Measurements from ENCODE around the gene SUCO. TPM values are rescaled to one million over a fixed set of nuclear protein-coding genes. Genes with fewer than 3 reads are reported as not detected.

Gene SUCO, protein sequence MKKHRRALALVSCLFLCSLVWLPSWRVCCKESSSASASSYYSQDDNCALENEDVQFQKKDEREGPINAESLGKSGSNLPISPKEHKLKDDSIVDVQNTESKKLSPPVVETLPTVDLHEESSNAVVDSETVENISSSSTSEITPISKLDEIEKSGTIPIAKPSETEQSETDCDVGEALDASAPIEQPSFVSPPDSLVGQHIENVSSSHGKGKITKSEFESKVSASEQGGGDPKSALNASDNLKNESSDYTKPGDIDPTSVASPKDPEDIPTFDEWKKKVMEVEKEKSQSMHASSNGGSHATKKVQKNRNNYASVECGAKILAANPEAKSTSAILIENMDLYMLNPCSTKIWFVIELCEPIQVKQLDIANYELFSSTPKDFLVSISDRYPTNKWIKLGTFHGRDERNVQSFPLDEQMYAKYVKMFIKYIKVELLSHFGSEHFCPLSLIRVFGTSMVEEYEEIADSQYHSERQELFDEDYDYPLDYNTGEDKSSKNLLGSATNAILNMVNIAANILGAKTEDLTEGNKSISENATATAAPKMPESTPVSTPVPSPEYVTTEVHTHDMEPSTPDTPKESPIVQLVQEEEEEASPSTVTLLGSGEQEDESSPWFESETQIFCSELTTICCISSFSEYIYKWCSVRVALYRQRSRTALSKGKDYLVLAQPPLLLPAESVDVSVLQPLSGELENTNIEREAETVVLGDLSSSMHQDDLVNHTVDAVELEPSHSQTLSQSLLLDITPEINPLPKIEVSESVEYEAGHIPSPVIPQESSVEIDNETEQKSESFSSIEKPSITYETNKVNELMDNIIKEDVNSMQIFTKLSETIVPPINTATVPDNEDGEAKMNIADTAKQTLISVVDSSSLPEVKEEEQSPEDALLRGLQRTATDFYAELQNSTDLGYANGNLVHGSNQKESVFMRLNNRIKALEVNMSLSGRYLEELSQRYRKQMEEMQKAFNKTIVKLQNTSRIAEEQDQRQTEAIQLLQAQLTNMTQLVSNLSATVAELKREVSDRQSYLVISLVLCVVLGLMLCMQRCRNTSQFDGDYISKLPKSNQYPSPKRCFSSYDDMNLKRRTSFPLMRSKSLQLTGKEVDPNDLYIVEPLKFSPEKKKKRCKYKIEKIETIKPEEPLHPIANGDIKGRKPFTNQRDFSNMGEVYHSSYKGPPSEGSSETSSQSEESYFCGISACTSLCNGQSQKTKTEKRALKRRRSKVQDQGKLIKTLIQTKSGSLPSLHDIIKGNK (N-terminal part only)
- 19.4 and 22.9 TPM in 2 replicates for total RNA-seq (2014; rRNA removed; shearing (Covaris generic))
- total RNA-seq (2022), result 42.3 and 45.0 TPM in 2 replicates
- Bru-seq, nascent RNA, result percentile 93 among the genes with signal in this experiment
- BruChase-seq, experiment 1, labeled RNA remaining after a 6-hour chase, result percentile 69 among the genes with signal in this experiment
- BruChase-seq, experiment 2, labeled RNA remaining after a 2-hour chase, result percentile 85 among the genes with signal in this experiment
- long read RNA-seq, partial matches to known transcripts, result 5 of 18 reads
- long read RNA-seq, other reads (novel, unspliced or antisense), result 11 of 18 reads

DNA sequence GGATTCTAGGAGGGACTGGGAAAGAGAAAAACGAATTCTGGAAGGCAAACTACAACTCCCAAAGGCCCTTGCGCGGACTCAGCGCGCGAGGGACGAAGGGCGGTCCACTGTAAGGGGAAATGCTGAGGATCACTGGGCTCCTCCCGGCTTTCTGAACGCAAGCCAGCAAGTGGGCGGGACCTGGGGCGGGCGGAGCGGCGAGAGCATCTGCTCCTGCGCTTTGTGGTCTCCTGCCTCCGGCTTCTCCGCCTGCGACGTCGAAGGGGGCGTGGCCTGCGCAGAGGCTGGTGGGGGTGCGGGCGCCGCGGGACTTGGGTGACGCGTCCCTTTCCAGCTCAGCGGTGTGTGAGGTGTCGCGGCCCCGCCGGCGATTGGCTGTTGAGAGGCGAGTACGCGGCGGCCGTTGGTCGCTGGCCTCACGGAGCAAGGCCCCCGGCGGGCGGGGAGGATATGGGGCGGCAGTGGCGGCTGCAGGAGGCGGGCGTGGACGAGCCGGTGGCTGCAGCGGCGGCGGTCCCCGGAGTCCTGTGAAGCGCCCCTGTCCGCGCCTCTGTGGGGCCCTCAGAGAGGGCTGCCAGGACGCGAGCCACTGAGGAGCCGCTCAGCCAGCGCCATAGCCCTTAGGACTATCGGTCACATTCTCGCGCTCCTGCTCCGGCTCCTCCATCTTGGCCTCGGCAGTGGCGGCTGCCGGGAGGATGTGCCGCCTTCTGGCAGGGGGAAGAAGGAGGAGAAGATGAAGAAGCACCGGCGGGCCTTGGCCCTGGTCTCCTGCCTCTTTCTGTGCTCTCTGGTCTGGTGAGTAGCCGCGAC is at the start of gene SUCO:
TSS of gene SUCO (plus strand) at position 451 of the 813 bp plus-strand sequence. CDS start at position 737, 286 bp downstream.
- CTCF ChIA-PET (ENCODE audit: unreplicated experiment), result interaction anchor here (1.1 kb wide), 1 partner anchor 192 kb away, joined by 3 read pairs; no protein-coding TSS in a partner anchor

DNA sequence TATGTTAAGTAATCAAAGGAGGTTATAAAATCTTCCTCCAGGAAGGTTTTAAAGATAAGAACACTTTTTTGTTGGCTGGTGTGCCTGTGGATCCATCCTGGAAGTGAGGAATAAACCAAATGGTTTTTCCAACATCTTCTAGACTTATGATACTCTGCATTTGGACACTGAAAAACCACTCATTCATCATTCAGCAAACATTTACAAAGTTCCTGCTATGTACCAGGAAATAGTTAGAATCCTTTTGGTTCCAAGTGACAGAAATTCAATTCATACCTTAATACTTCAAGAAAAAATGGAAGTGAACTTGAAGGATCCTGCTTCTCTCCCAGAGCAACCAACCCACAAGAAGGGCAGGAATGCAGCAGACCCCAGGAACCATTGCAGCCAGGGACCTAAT is 49.5 kb upstream of the SUCO start:
- Histone ChIP-seq H3K4me3 (ENCODE audit: low read depth, low read length, poor library complexity, severe bottlenecking) (no peak overlapping the region), H3K9me3 (ENCODE audit: low read length) (no peaks in the 10 kb centered on the region), H3K79me2 (ENCODE audit: insufficient read depth, low read depth, low read length) (no peaks in the 10 kb centered on the region), H3K27ac (ENCODE audit: low read depth, low read length, poor library complexity, severe bottlenecking) (no peak overlapping the region), H3K4me1 (ENCODE audit: insufficient read depth, low read length, poor library complexity, severe bottlenecking) (no peaks in the 10 kb centered on the region), H2AFZ (ENCODE audit: low read length) (no peak overlapping the region), H3K9me2 (ENCODE audit: insufficient read depth, low read length) (no peaks in the 10 kb centered on the region), H4K20me1 (ENCODE audit: insufficient read depth, low read length) (no peaks in the 10 kb centered on the region), H3K36me3 (ENCODE audit: insufficient read depth, low read length) (no peaks in the 10 kb centered on the region), H3K4me2 (ENCODE audit: low read length) (no peak overlapping the region)
- ChIA-PET POLR2A (no interaction called here), CTCF (ENCODE audit: unreplicated experiment) (no interaction called here)
- intact Hi-C loops (cut with micrococcal nuclease; ENCODE audit: unreplicated experiment), result no loop called here
- DNase-seq (ENCODE audit: low spot score), result no peak
- BruUV-seq (replicated peaks), result no TSS peak
- TF ChIP-seq, protein P1, sequence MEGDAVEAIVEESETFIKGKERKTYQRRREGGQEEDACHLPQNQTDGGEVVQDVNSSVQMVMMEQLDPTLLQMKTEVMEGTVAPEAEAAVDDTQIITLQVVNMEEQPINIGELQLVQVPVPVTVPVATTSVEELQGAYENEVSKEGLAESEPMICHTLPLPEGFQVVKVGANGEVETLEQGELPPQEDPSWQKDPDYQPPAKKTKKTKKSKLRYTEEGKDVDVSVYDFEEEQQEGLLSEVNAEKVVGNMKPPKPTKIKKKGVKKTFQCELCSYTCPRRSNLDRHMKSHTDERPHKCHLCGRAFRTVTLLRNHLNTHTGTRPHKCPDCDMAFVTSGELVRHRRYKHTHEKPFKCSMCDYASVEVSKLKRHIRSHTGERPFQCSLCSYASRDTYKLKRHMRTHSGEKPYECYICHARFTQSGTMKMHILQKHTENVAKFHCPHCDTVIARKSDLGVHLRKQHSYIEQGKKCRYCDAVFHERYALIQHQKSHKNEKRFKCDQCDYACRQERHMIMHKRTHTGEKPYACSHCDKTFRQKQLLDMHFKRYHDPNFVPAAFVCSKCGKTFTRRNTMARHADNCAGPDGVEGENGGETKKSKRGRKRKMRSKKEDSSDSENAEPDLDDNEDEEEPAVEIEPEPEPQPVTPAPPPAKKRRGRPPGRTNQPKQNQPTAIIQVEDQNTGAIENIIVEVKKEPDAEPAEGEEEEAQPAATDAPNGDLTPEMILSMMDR (conservative IDR thresholded peaks at IDR 0.05; ENCODE audit: low read length), result no peak
- TF ChIP-seq EZH2phosphoT487 (IDR thresholded peaks at IDR 0.05; ENCODE audit: borderline replicate concordance, low read depth, low read length), result no peak

More for the DNA sequence above, at the start of gene SUCO:
- peak within 1 kb of the TSS; percentile 99 for H2AFZ ChIP-seq (ENCODE audit: low read length)
- peak; percentile 98 for DNase-seq (ENCODE audit: low spot score)
- H3K4me3 ChIP-seq (ENCODE audit: low read depth, low read length, poor library complexity, severe bottlenecking), result peak within 1 kb of the TSS; percentile 93
- H3K9me2 ChIP-seq (ENCODE audit: insufficient read depth, low read length), result no peaks in the 10 kb centered on the region
- intact Hi-C loops (cut with micrococcal nuclease; ENCODE audit: unreplicated experiment), result loop anchor here (1.0 to 10.0 kb wide), 9 partner anchors 141 to 1334 kb away; partner anchors contain the start of genes GAS5, KLHL20, METTL13 and PRRC2C
- H3K36me3 ChIP-seq (ENCODE audit: insufficient read depth, low read length), result peaks cover 3% of the 10 kb centered on the region; the same call in 1 of the 2 replicates
- TF ChIP-seq, protein P1 (conservative IDR thresholded peaks at IDR 0.05; ENCODE audit: low read length), result no peak
- no peak for TF ChIP-seq EZH2phosphoT487 (IDR thresholded peaks at IDR 0.05; ENCODE audit: borderline replicate concordance, low read depth, low read length)
- H3K4me2 ChIP-seq (ENCODE audit: low read length), result peak within 1 kb of the TSS; percentile 91
- peaks cover 34% of the 10 kb centered on the region for H4K20me1 ChIP-seq (ENCODE audit: insufficient read depth, low read length)
- H3K79me2 ChIP-seq (ENCODE audit: insufficient read depth, low read depth, low read length), result peaks cover 46% of the 10 kb centered on the region
- peak within 1 kb of the TSS; percentile 79 for H3K27ac ChIP-seq (ENCODE audit: low read depth, low read length, poor library complexity, severe bottlenecking)
- POLR2A ChIA-PET, result interaction anchor here (0.8 to 2.6 kb wide), 10 partner anchors 11 to 212 kb away, joined by 3 to 27 read pairs (median 3); no protein-coding TSS in a partner anchor
- H3K9me3 ChIP-seq (ENCODE audit: low read length), result no peaks in the 10 kb centered on the region
- BruUV-seq (replicated peaks), result no TSS peak
- peaks cover 33% of the 10 kb centered on the region for H3K4me1 ChIP-seq (ENCODE audit: insufficient read depth, low read length, poor library complexity, severe bottlenecking)

All from OCI-LY7 (cell line).